Bladder microvascular endothelial cell (primary cell): Measurements from ENCODE around the gene AIF1. TPM values are rescaled to one million over a fixed set of nuclear protein-coding genes. Genes with fewer than 3 reads are reported as not detected.

Source experiments
- total RNA-seq: library from RNA; depleted of rRNA; stranded (reverse); fragments of >200 nt; gene quantifications from 2 replicates; pipeline ENCODE4 v1.2.3, GENCODE V29; 2014

The AIF1 gene
- total RNA-seq = not detected in 2 replicates

GRCh38 chr6:31614684-31615578 lies at the start of gene AIF1:
TSS of gene AIF1 (plus strand) at chr6:31615234. CDS start at chr6:31615330, 96 bp downstream.

GRCh38 chr6:31572041-31572911 lies 42.8 kb upstream of the AIF1 start, which contains the start of gene LTA:
TSS of gene LTA (plus strand) at chr6:31572289. CDS start at chr6:31572743, 454 bp downstream.

GRCh38 chr6:31575335-31575901 lies 39.6 kb upstream of the AIF1 start, which contains the start of gene TNF:
TSS of gene TNF (plus strand) at chr6:31575565. CDS start at chr6:31575742, 177 bp downstream.

GRCh38 chr6:31582230-31582643 lies 32.8 kb upstream of the AIF1 start, which contains the start of gene LTB:
TSS of gene LTB (minus strand) at chr6:31582424. CDS start at chr6:31582417, 7 bp downstream.

GRCh38 chr6:31586008-31586407 lies 29.0 kb upstream of the AIF1 start, which contains the start of gene LST1:
TSS of gene LST1 (plus strand) at chr6:31586277. CDS start at chr6:31587300, 1,023 bp downstream.

GRCh38 chr6:31620586-31621319 lies 5.7 kb downstream of the AIF1 start, which contains the start of gene PRRC2A:
TSS of gene PRRC2A (plus strand) at chr6:31620715. CDS start at chr6:31622790, 2,075 bp downstream.

GRCh38 chr6:31655349-31656237 lies 40.6 kb downstream of the AIF1 start, which contains the start of gene APOM:
TSS of gene APOM (plus strand) at chr6:31655894. CDS start at chr6:31655967, 73 bp downstream.

GRCh38 chr6:31660381-31661261 lies 45.6 kb downstream of the AIF1 start, which contains the start of gene C6orf47:
TSS of gene C6orf47 (minus strand) at chr6:31660778. CDS start at chr6:31659947, 831 bp downstream.

GRCh38 chr6:31664790-31665500 lies 49.9 kb downstream of the AIF1 start, which contains the start of gene GPANK1:
TSS of gene GPANK1 (minus strand) at chr6:31664997. CDS start at chr6:31664478, 519 bp downstream.

GRCh38 chr6:31665501-31666336 lies 50.7 kb downstream of the AIF1 start, which contains the start of gene CSNK2B:
TSS of gene CSNK2B (plus strand) at chr6:31666080. CDS start at chr6:31666832, 752 bp downstream.

Other genes starting within 250 kb of the AIF1 start
- gene MICA, start 211.6 kb upstream of the AIF1 start, total RNA-seq = 34.1 and 56.0 TPM in 2 replicates
- 13.6 and 25.9 TPM in 2 replicates for gene MICB, start 117.1 kb upstream of the AIF1 start, total RNA-seq
- gene MCCD1, start 86.3 kb upstream of the AIF1 start, total RNA-seq = not detected in 2 replicates
- 309 and 373 TPM in 2 replicates for gene DDX39B, start 73.2 kb upstream of the AIF1 start, total RNA-seq
- 0.49 and 0.94 TPM in 2 replicates for gene ATP6V1G2, start 68.6 kb upstream of the AIF1 start, total RNA-seq
- 18.3 and 27.2 TPM in 2 replicates for gene NFKBIL1, start 67.6 kb upstream of the AIF1 start, total RNA-seq
- gene LTA, start 42.9 kb upstream of the AIF1 start, total RNA-seq = not detected in 2 replicates
- gene TNF, start 39.7 kb upstream of the AIF1 start, total RNA-seq = 0.13 TPM in 1 of 2 replicates, not detected in the other
- 4.9 and 39.7 TPM in 2 replicates for gene LTB, start 32.8 kb upstream of the AIF1 start, total RNA-seq
- 0.32 and 0.57 TPM in 2 replicates for gene LST1, start 29.0 kb upstream of the AIF1 start, total RNA-seq
- not detected in 2 replicates for gene NCR3, start 22.2 kb upstream of the AIF1 start, total RNA-seq
- gene PRRC2A, start 5.5 kb downstream of the AIF1 start, total RNA-seq = 21.0 and 56.6 TPM in 2 replicates
- 83.2 and 204 TPM in 2 replicates for gene BAG6, start 37.4 kb downstream of the AIF1 start, total RNA-seq
- gene APOM, start 40.7 kb downstream of the AIF1 start, total RNA-seq = 0.16 and 0.25 TPM in 2 replicates
- gene C6orf47, start 45.5 kb downstream of the AIF1 start, total RNA-seq = 18.5 and 21.6 TPM in 2 replicates
- gene GPANK1, start 49.8 kb downstream of the AIF1 start, total RNA-seq = 11.8 and 12.3 TPM in 2 replicates
- gene CSNK2B, start 50.8 kb downstream of the AIF1 start, total RNA-seq = 77.5 and 79.2 TPM in 2 replicates
- gene LY6G5B, start 54.7 kb downstream of the AIF1 start, total RNA-seq = 1.1 and 5.3 TPM in 2 replicates
- 1.8 and 2.1 TPM in 2 replicates for gene LY6G5C, start 65.8 kb downstream of the AIF1 start, total RNA-seq
- 48.6 and 84.4 TPM in 2 replicates for gene ABHD16A, start 88.1 kb downstream of the AIF1 start, total RNA-seq
- not detected in 2 replicates for gene LY6G6F, start 91.6 kb downstream of the AIF1 start, total RNA-seq
- gene LY6G6D, start 100.1 kb downstream of the AIF1 start, total RNA-seq = not detected in 2 replicates
- not detected in 2 replicates for gene LY6G6C, start 106.5 kb downstream of the AIF1 start, total RNA-seq
- not detected in 2 replicates for gene MPIG6B, start 108.1 kb downstream of the AIF1 start, total RNA-seq
- gene DDAH2, start 114.1 kb downstream of the AIF1 start, total RNA-seq = 86.0 and 129 TPM in 2 replicates
- gene CLIC1, start 121.3 kb downstream of the AIF1 start, total RNA-seq = 347 and 730 TPM in 2 replicates
- gene MSH5, start 124.8 kb downstream of the AIF1 start, total RNA-seq = 4.9 and 5.8 TPM in 2 replicates
- gene SAPCD1, start 147.4 kb downstream of the AIF1 start, total RNA-seq = 1.3 and 2.9 TPM in 2 replicates
- 0.32 and 0.38 TPM in 2 replicates for gene VWA7, start 162.1 kb downstream of the AIF1 start, total RNA-seq
- 40.8 and 104 TPM in 2 replicates for gene VARS1, start 180.5 kb downstream of the AIF1 start, total RNA-seq
- gene LSM2, start 191.7 kb downstream of the AIF1 start, total RNA-seq = 24.1 and 37.2 TPM in 2 replicates
- 0.81 and 1.8 TPM in 2 replicates for gene HSPA1L, start 200.0 kb downstream of the AIF1 start, total RNA-seq
- gene HSPA1A, start 200.3 kb downstream of the AIF1 start, total RNA-seq = 98.4 and 221 TPM in 2 replicates
- gene HSPA1B, start 212.5 kb downstream of the AIF1 start, total RNA-seq = 64.1 and 91.7 TPM in 2 replicates
- gene NEU1, start 247.6 kb downstream of the AIF1 start, total RNA-seq = 52.0 and 59.4 TPM in 2 replicates